ENCODE measurements around the gene GPR37L1.
A peak's percentile ranks its signal among the peaks of the same experiment; 100 is the strongest.
"Not testable (repeated sequence)": the region's sequence is repeated elsewhere in the genome, so short reads cannot be mapped to it uniquely, and the experiment has no call there.

Gene GPR37L1

GRCh38 chr1:202156590-202156989, 33.9 kb downstream of the GPR37L1 start:
- no peak for DNase-seq

- DNase-seq = no peak
Measured at GRCh38 chr1:202157945-202158344, 35.2 kb downstream of the GPR37L1 start.

- no peak for DNase-seq
Measured at GRCh38 chr1:202158810-202159533, 36.3 kb downstream of the GPR37L1 start.

- no peak for DNase-seq
Measured at GRCh38 chr1:202159534-202160371, 37.0 kb downstream of the GPR37L1 start.

GRCh38 chr1:202160377-202160940, 37.7 kb downstream of the GPR37L1 start, which contains the start of gene PTPN7:
TSS of gene PTPN7 (minus strand) at chr1:202160602. CDS start at chr1:202159402, 1,200 bp downstream.
- DNase-seq = no peak

GRCh38 chr1:202161151-202162046, 38.7 kb downstream of the GPR37L1 start:
- no peak for DNase-seq

- DNase-seq = no peak
Measured at GRCh38 chr1:202162047-202162417, 39.3 kb downstream of the GPR37L1 start.

- no peak for DNase-seq
Measured at GRCh38 chr1:202162418-202163280, 39.9 kb downstream of the GPR37L1 start.

- DNase-seq = no peak
Measured at GRCh38 chr1:202163281-202164270, 40.9 kb downstream of the GPR37L1 start.

GRCh38 chr1:202164271-202165037, 41.7 kb downstream of the GPR37L1 start:
- DNase-seq = no peak

- no peak for DNase-seq
Measured at GRCh38 chr1:202165267-202165941, 42.7 kb downstream of the GPR37L1 start.

- DNase-seq = no peak
Measured at GRCh38 chr1:202165942-202166843, 43.5 kb downstream of the GPR37L1 start.

- not testable (repeated sequence) for DNase-seq
Measured at GRCh38 chr1:202167054-202167453, 44.3 kb downstream of the GPR37L1 start.

- peak; percentile 38 for DNase-seq
Measured at GRCh38 chr1:202167708-202168415, 45.1 kb downstream of the GPR37L1 start.

GRCh38 chr1:202168861-202169260, 46.1 kb downstream of the GPR37L1 start:
- no peak for DNase-seq

- no peak for DNase-seq
Measured at GRCh38 chr1:202170726-202171125, 48.0 kb downstream of the GPR37L1 start.
